HG03097 (cell line): Measurements from ENCODE around the gene LPP.
A peak's percentile ranks its signal among the peaks of the same experiment; 100 is the strongest.

ENCODE experiments used
- ATAC-seq: cut with Tn5 transposase; IDR thresholded peaks from one replicate; pipeline ENCODE4 v1.9.1; 2021; ENCODE audit not compliant: unreplicated experiment, low FRiP score

Gene LPP

GRCh38 chr3:188320757-188321156 lies 166.8 kb downstream of the LPP start:
- no peak for ATAC-seq

- no peak for ATAC-seq
Observed at GRCh38 chr3:188321258-188321657, 167.3 kb downstream of the LPP start.

- no peak for ATAC-seq
Observed at GRCh38 chr3:188322135-188322887, 168.4 kb downstream of the LPP start.

GRCh38 chr3:188323067-188323842 lies 169.3 kb downstream of the LPP start:
- ATAC-seq: no peak

GRCh38 chr3:188326111-188326510 lies 172.2 kb downstream of the LPP start:
- ATAC-seq: no peak

- ATAC-seq: no peak
Observed at GRCh38 chr3:188326968-188327367, 173.0 kb downstream of the LPP start.

GRCh38 chr3:188327433-188327832 lies 173.5 kb downstream of the LPP start:
- no peak for ATAC-seq

GRCh38 chr3:188330138-188330537 lies 176.2 kb downstream of the LPP start:
- no peak for ATAC-seq

- no peak for ATAC-seq
Observed at GRCh38 chr3:188331166-188331565, 177.2 kb downstream of the LPP start.

- ATAC-seq: no peak
Observed at GRCh38 chr3:188332085-188332484, 178.1 kb downstream of the LPP start.

GRCh38 chr3:188335656-188336055 lies 181.7 kb downstream of the LPP start:
- ATAC-seq: no peak

GRCh38 chr3:188336178-188336577 lies 182.2 kb downstream of the LPP start:
- ATAC-seq: no peak

GRCh38 chr3:188337232-188337631 lies 183.3 kb downstream of the LPP start:
- no peak for ATAC-seq

GRCh38 chr3:188338086-188338485 lies 184.1 kb downstream of the LPP start:
- ATAC-seq: no peak

GRCh38 chr3:188339410-188340295 lies 185.7 kb downstream of the LPP start:
- peak; percentile 63 for ATAC-seq

GRCh38 chr3:188341501-188341900 lies 187.5 kb downstream of the LPP start:
- ATAC-seq: no peak

GRCh38 chr3:188342991-188343732 lies 189.2 kb downstream of the LPP start:
- no peak for ATAC-seq

GRCh38 chr3:188343894-188344293 lies 189.9 kb downstream of the LPP start:
- no peak for ATAC-seq

- ATAC-seq: no peak
Observed at GRCh38 chr3:188345223-188345622, 191.3 kb downstream of the LPP start.
